Measurements from ENCODE around the gene MMP19. TPM values are rescaled to one million over a fixed set of nuclear protein-coding genes. Genes with fewer than 3 reads are reported as not detected.

The MMP19 gene
- total RNA-seq, 1 donor from 2014 or later: 0.89 TPM

DNA sequence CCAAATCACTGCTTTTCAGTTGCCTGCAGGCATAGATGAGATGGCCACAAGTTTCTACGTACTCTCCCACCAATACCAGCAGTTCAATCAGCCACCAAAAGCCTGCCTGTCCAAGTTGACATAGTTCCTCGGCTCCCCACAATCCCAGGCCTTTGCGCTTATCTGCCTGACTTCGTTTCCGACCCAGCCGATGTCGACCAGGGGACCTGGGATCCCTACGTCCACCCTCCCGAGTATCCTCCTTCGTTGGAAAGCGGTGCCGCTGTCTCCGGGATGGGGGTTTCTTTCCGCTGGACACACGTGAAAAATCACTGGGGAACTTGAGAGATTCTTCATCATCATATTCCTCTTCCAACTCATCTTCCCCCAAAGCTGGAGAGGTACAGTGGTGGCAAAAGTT, 14.9 kb downstream of the MMP19 start:
- Mint-ChIP-seq H3K4me1 (ENCODE audit: low read depth) (peaks cover 46% of the 10 kb centered on the region), H3K9me3 (ENCODE audit: low read depth) (no peaks in the 10 kb centered on the region), H3K4me3 (ENCODE audit: low read depth) (peak overlapping the region; percentile 98), H3K27me3 (no peaks in the 10 kb centered on the region), H3K36me3 (ENCODE audit: insufficient read depth) (peaks cover 9% of the 10 kb centered on the region), H3K27ac (peak overlapping the region; percentile 46)
- TF ChIP-seq, protein P1, sequence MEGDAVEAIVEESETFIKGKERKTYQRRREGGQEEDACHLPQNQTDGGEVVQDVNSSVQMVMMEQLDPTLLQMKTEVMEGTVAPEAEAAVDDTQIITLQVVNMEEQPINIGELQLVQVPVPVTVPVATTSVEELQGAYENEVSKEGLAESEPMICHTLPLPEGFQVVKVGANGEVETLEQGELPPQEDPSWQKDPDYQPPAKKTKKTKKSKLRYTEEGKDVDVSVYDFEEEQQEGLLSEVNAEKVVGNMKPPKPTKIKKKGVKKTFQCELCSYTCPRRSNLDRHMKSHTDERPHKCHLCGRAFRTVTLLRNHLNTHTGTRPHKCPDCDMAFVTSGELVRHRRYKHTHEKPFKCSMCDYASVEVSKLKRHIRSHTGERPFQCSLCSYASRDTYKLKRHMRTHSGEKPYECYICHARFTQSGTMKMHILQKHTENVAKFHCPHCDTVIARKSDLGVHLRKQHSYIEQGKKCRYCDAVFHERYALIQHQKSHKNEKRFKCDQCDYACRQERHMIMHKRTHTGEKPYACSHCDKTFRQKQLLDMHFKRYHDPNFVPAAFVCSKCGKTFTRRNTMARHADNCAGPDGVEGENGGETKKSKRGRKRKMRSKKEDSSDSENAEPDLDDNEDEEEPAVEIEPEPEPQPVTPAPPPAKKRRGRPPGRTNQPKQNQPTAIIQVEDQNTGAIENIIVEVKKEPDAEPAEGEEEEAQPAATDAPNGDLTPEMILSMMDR (IDR thresholded peaks at IDR 0.05; ENCODE audit: unreplicated experiment): no peak
- DNase-seq (ENCODE audit: low spot score, unreplicated experiment): no peak

DNA sequence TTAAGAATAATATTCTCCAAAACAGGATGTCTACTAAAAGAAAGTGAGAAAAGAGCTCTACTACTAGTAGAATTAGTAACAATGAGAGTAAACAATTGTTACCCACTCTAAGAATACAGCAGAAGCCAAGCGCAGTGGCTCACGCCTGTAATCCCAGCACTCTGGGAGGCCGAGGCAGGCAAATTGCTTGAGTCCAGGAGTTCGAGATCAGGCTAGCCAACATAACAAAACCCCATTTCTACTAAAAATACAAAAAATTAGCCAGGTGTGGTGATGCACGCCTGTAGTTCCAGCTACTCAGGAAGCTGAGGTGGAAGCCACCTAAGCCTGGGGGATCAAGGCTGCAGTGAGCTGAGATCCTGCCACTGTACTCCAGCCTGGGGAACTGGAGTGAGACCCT, 18.0 kb downstream of the MMP19 start:
- TF ChIP-seq, protein P1 (IDR thresholded peaks at IDR 0.05; ENCODE audit: unreplicated experiment): no peak
- H3K9me3 Mint-ChIP-seq (ENCODE audit: low read depth): no peaks in the 10 kb centered on the region
- peak overlapping the region; percentile 68 for H3K27ac Mint-ChIP-seq
- H3K27me3 Mint-ChIP-seq: no peaks in the 10 kb centered on the region
- peaks cover 18% of the 10 kb centered on the region for H3K36me3 Mint-ChIP-seq (ENCODE audit: insufficient read depth)
- H3K4me3 Mint-ChIP-seq (ENCODE audit: low read depth): no peak overlapping the region
- no peak for DNase-seq (ENCODE audit: low spot score, unreplicated experiment)
- H3K4me1 Mint-ChIP-seq (ENCODE audit: low read depth): peaks cover 41% of the 10 kb centered on the region

DNA sequence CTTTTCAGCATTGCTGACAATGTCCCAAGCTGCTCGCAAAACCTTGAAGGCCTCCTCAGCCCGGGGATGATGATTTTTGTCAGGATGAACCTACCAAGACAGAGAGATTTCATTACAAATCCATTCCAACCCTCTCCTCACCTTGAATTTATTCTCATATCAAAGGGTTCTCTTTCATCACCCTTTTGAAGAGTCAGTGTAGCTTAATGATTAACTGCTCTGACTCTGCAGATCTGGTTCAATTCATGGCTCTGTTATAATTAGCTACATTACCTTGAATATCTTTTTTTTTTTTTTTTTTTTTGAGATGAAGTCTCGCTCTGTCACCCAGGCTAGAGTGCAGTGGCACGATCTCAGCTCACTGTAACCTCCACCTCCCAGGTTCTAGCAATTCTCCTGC, 19.3 kb downstream of the MMP19 start:
- Mint-ChIP-seq H3K4me3 (ENCODE audit: low read depth) (no peak overlapping the region), H3K27ac (peak overlapping the region; percentile 81), H3K4me1 (ENCODE audit: low read depth) (peaks cover 47% of the 10 kb centered on the region), H3K9me3 (ENCODE audit: low read depth) (no peaks in the 10 kb centered on the region), H3K36me3 (ENCODE audit: insufficient read depth) (peaks cover 18% of the 10 kb centered on the region), H3K27me3 (no peaks in the 10 kb centered on the region)
- TF ChIP-seq, protein P1 (IDR thresholded peaks at IDR 0.05; ENCODE audit: unreplicated experiment): no peak
- no peak for DNase-seq (ENCODE audit: low spot score, unreplicated experiment)

DNA sequence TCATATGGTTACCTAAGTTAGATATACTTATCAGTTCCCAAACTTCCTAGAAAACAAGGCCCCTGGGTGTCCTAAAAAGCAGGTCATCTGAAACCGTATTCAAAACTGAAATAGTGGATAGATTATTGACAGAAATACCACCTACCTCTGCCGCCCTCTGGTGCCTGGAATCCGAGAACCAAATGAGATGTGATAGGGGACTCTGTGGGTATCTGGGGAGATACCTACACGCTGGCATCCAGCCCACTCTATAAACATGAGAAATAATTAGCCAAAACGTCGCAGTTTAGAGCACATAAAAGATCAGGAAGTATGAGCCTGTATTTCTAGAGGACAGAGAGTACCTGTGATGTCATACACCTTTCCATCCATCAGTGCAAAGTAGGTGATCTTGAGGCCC, 20.5 kb downstream of the MMP19 start:
- no peak for DNase-seq (ENCODE audit: low spot score, unreplicated experiment)
- H3K27ac Mint-ChIP-seq: peak overlapping the region; percentile 18
- H3K27me3 Mint-ChIP-seq: no peaks in the 10 kb centered on the region
- H3K4me1 Mint-ChIP-seq (ENCODE audit: low read depth): peaks cover 36% of the 10 kb centered on the region
- H3K9me3 Mint-ChIP-seq (ENCODE audit: low read depth): no peaks in the 10 kb centered on the region
- peaks cover 12% of the 10 kb centered on the region for H3K36me3 Mint-ChIP-seq (ENCODE audit: insufficient read depth)
- TF ChIP-seq, protein P1 (IDR thresholded peaks at IDR 0.05; ENCODE audit: unreplicated experiment): peak; percentile 51
- H3K4me3 Mint-ChIP-seq (ENCODE audit: low read depth): no peak overlapping the region

DNA sequence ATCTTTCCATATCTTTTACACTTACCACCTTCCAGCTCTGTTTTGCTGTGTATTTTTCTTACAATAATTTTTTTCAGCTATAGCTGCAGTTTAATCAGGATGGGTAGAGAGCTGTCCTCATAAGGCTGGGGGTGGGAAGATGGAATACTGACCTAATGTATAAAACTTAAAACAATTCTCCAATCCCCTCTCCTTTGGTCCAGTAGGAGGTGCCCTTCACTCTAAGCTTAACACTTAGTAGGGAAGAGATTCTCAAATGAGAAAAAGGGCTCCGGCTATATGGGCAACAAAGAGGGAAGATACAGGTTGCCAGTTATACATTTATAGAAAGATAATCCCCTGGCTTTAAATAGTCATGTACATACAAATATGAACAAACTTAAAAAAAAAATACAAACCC, 22.1 kb downstream of the MMP19 start:
- DNase-seq (ENCODE audit: low spot score, unreplicated experiment): no peak
- H3K9me3 Mint-ChIP-seq (ENCODE audit: low read depth): no peaks in the 10 kb centered on the region
- peaks cover 32% of the 10 kb centered on the region for H3K4me1 Mint-ChIP-seq (ENCODE audit: low read depth)
- peaks cover 12% of the 10 kb centered on the region for H3K36me3 Mint-ChIP-seq (ENCODE audit: insufficient read depth)
- TF ChIP-seq, protein P1 (IDR thresholded peaks at IDR 0.05; ENCODE audit: unreplicated experiment): peak; percentile 12
- H3K27ac Mint-ChIP-seq: no peak overlapping the region
- no peaks in the 10 kb centered on the region for H3K27me3 Mint-ChIP-seq
- H3K4me3 Mint-ChIP-seq (ENCODE audit: low read depth): no peak overlapping the region

Data from progenitor cell of endocrine pancreas (in vitro differentiated cells).